GM19023 (cell line): ENCODE results near the gene GNL2.

Experiments
- ATAC-seq: cut with Tn5 transposase; IDR thresholded peaks from one replicate; pipeline ENCODE4 v1.9.1; 2021; ENCODE audit warnings: mild to moderate bottlenecking, moderate library complexity; ENCODE audit not compliant: unreplicated experiment

Gene GNL2

GRCh38 chr1:37517569-37517968 lies 78.2 kb downstream of the GNL2 start:
- no peak for ATAC-seq
